ENCODE results near the gene PAPPA. TPM values are rescaled to one million over a fixed set of nuclear protein-coding genes. Genes with fewer than 3 reads are reported as not detected.

PAPPA gene
- 3.7 and 5.4 TPM in 2 replicates for total RNA-seq (2014; rRNA removed; shearing (Covaris generic))
- polyA plus RNA-seq (2015; cell fraction: cytosol; rRNA removed), result 11.7 and 16.3 TPM in 2 replicates
- polyA plus RNA-seq (2015; cell fraction: nucleus; rRNA removed), result 77.5 and 85.0 TPM in 2 replicates

GRCh38 chr9:116153765-116154333 is at the start of gene PAPPA:
Gene PAPPA (plus strand): TSS chr9:116153791. CDS start chr9:116154173, 382 bp downstream.
- DNase-seq (ENCODE audit: low read depth), result no peak

- no peak for DNase-seq (ENCODE audit: low read depth)
These were observed 49.4 kb upstream of the PAPPA start for GRCh38 chr9:116103976-116104820.

GRCh38 chr9:116112236-116112635 is 41.4 kb upstream of the PAPPA start:
- no peak for DNase-seq (ENCODE audit: low read depth)

- DNase-seq (ENCODE audit: low read depth), result no peak
These were observed 37.7 kb upstream of the PAPPA start for GRCh38 chr9:116115761-116116353.

GRCh38 chr9:116116393-116116792 is 37.2 kb upstream of the PAPPA start:
- DNase-seq (ENCODE audit: low read depth), result no peak

- DNase-seq (ENCODE audit: low read depth), result no peak
These were observed 30.4 kb upstream of the PAPPA start for GRCh38 chr9:116123171-116123570.

- no peak for DNase-seq (ENCODE audit: low read depth)
These were observed 29.0 kb upstream of the PAPPA start for GRCh38 chr9:116124472-116125040.

GRCh38 chr9:116133163-116133562 is 20.4 kb upstream of the PAPPA start:
- no peak for DNase-seq (ENCODE audit: low read depth)

- DNase-seq (ENCODE audit: low read depth), result no peak
These were observed 18.6 kb upstream of the PAPPA start for GRCh38 chr9:116134975-116135374.

GRCh38 chr9:116137010-116137409 is 16.6 kb upstream of the PAPPA start:
- DNase-seq (ENCODE audit: low read depth), result no peak

- DNase-seq (ENCODE audit: low read depth), result no peak
These were observed 16.0 kb upstream of the PAPPA start for GRCh38 chr9:116137581-116137980.

- peak; percentile 19 for DNase-seq (ENCODE audit: low read depth)
These were observed 11.6 kb upstream of the PAPPA start for GRCh38 chr9:116141864-116142561.

GRCh38 chr9:116142706-116143492 is 10.7 kb upstream of the PAPPA start:
- DNase-seq (ENCODE audit: low read depth), result no peak

- DNase-seq (ENCODE audit: low read depth), result peak; percentile 87
These were observed 9.6 kb upstream of the PAPPA start for GRCh38 chr9:116144038-116144437.

- peak; percentile 41 for DNase-seq (ENCODE audit: low read depth)
These were observed 9.0 kb upstream of the PAPPA start for GRCh38 chr9:116144555-116144954.

GRCh38 chr9:116145036-116145435 is 8.6 kb upstream of the PAPPA start:
- DNase-seq (ENCODE audit: low read depth), result no peak

GRCh38 chr9:116147821-116148220 is 5.8 kb upstream of the PAPPA start:
- DNase-seq (ENCODE audit: low read depth), result no peak

- peak; percentile 25 for DNase-seq (ENCODE audit: low read depth)
These were observed 3.7 kb upstream of the PAPPA start for GRCh38 chr9:116149844-116150243.

GRCh38 chr9:116151199-116151598 is 2.4 kb upstream of the PAPPA start:
- no peak for DNase-seq (ENCODE audit: low read depth)

GRCh38 chr9:116151966-116152381 is 1.6 kb upstream of the PAPPA start:
- DNase-seq (ENCODE audit: low read depth), result peak; percentile 85

Data from HT1080 (cell line).